Kidney epithelial cell (primary cell): ENCODE results near the gene NUDT22. TPM values are rescaled to one million over a fixed set of nuclear protein-coding genes. Genes with fewer than 3 reads are reported as not detected.

Source experiments
- DNase-seq: peaks from one replicate; pipeline ENCODE4 v3.0.0-alpha.2; 2010; ENCODE audit warnings: low read depth
- H3K27me3 ChIP-seq: 2 replicates; pipeline ENCODE4 v1.6.0; 2011; ENCODE audit warnings: low read length; ENCODE audit not compliant: control insufficient read depth, insufficient read depth
- H3K36me3 ChIP-seq: 2 replicates; pipeline ENCODE4 v1.5.1; 2011; ENCODE audit warnings: low read length; ENCODE audit not compliant: control insufficient read depth, insufficient read depth
- H3K4me3 ChIP-seq: 2 replicates; pipeline ENCODE4 v1.5.1; 2011; ENCODE audit warnings: low read depth, mild to moderate bottlenecking, control low read depth, low read length
- total RNA-seq: library from RNA; depleted of rRNA; stranded (reverse); fragments of >200 nt; gene quantifications from 2 replicates; pipeline ENCODE4 v1.2.3, GENCODE V29; 2015
- TF ChIP-seq, protein P1 (sequence below): IDR thresholded peaks from 2 replicates; pipeline ENCODE4 v1.5.1; 2011; ENCODE audit warnings: mild to moderate bottlenecking, moderate library complexity, low read length, control low read depth, inconsistent platforms; ENCODE audit not compliant: insufficient read depth, poor library complexity, severe bottlenecking

NUDT22 gene
- total RNA-seq, 1 donor from 2014 or later: 50.7 TPM

DNA sequence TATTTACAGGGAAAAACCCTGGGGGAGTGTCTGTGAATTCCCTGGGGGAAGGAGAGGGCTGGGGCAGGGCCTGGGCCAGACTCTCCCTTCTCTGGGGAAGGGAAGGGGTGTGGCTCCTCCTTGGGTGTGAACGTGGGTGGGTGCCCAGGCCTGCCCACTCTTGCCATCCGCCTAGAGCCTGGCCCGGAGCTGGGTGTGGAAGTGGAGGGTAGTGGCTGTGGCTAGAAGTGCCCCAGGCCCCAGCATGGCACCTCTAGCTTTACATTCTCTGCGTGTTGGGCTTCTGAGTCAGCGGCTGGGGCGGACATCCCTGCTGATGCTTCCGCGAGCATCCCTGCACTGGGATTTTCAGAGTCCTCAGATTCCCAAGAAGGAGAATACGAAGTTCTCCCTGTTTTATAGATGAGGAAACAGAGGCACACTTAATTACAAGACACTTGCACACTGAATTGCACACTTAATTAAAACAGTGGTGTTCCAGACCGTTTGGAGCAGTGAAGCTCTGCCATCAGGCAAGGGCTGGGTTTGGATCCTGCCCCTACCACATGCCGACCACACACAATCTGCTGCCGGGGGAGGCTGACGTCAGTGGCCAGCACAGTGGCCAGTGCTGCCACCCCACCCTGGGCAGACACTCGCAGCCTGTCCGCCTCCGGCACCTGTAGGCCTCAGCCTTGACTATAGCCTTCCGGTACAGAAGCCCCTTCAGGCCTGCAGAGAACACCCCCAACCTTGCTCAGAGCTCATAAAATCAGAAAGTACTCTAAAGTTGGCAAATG, 50.8 kb downstream of the NUDT22 start:
- no peaks in the 10 kb centered on the region for H3K36me3 ChIP-seq
- DNase-seq: no peak
- H3K27me3 ChIP-seq: no peaks in the 10 kb centered on the region
- no peak overlapping the region for H3K4me3 ChIP-seq
- TF ChIP-seq, protein P1, sequence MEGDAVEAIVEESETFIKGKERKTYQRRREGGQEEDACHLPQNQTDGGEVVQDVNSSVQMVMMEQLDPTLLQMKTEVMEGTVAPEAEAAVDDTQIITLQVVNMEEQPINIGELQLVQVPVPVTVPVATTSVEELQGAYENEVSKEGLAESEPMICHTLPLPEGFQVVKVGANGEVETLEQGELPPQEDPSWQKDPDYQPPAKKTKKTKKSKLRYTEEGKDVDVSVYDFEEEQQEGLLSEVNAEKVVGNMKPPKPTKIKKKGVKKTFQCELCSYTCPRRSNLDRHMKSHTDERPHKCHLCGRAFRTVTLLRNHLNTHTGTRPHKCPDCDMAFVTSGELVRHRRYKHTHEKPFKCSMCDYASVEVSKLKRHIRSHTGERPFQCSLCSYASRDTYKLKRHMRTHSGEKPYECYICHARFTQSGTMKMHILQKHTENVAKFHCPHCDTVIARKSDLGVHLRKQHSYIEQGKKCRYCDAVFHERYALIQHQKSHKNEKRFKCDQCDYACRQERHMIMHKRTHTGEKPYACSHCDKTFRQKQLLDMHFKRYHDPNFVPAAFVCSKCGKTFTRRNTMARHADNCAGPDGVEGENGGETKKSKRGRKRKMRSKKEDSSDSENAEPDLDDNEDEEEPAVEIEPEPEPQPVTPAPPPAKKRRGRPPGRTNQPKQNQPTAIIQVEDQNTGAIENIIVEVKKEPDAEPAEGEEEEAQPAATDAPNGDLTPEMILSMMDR: no peak

DNA sequence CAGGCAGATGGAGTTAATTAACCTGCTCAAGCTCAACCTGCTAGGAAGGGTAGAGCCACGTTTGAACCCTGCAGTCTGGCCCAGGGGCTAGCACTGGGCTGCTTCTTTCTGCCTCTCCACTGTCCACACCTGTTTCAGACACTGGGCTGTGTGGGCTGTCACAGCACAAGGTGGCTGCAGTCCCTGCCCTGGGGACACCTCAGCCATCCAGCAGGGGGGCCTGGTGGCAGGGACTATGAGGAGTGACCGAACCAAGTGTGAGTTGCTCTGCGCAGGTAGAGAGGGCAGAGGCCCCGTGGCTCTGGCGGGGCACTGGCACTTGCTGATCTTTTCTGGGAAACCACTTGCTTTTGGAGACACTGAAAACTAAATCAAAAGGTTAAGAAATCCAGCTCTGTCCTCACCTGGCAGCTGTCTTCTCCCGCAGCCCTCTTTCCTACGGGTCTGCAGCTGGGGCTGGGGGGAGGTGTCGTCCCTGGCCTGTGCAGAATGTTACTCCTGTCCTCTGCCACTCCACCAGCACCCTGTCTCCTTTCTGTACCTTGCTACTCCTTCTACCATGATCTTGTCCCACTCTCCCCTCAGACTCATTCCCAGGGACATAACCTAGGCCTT, 52.6 kb downstream of the NUDT22 start:
- H3K36me3 ChIP-seq: peaks cover 1% of the 10 kb centered on the region
- no peak for DNase-seq
- TF ChIP-seq, protein P1: no peak
- no peak overlapping the region for H3K4me3 ChIP-seq
- no peaks in the 10 kb centered on the region for H3K27me3 ChIP-seq

Other genes starting within 250 kb of the NUDT22 start
- 100.0 and 119 TPM in 2 replicates for gene OTUB1, start 239.8 kb upstream of the NUDT22 start, total RNA-seq
- gene FLRT1, start 190.3 kb upstream of the NUDT22 start, total RNA-seq: 0.13 and 0.14 TPM in 2 replicates
- gene MACROD1, start 60.2 kb upstream of the NUDT22 start, total RNA-seq: 12.3 and 23.5 TPM in 2 replicates
- 138 and 148 TPM in 2 replicates for gene STIP1, start 40.1 kb upstream of the NUDT22 start, total RNA-seq
- 0.25 and 2.1 TPM in 2 replicates for gene FERMT3, start 19.6 kb upstream of the NUDT22 start, total RNA-seq
- gene TRPT1, start 88 bp upstream of the NUDT22 start, total RNA-seq: 59.8 and 77.1 TPM in 2 replicates
- gene DNAJC4, start 4.3 kb downstream of the NUDT22 start, total RNA-seq: 14.8 and 21.7 TPM in 2 replicates
- gene VEGFB, start 8.3 kb downstream of the NUDT22 start, total RNA-seq: 54.7 and 61.4 TPM in 2 replicates
- 61.1 and 110 TPM in 2 replicates for gene FKBP2, start 14.8 kb downstream of the NUDT22 start, total RNA-seq
- 599 and 634 TPM in 2 replicates for gene PPP1R14B, start 20.7 kb downstream of the NUDT22 start, total RNA-seq
- gene PLCB3, start 25.3 kb downstream of the NUDT22 start, total RNA-seq: 25.4 and 32.5 TPM in 2 replicates
- gene BAD, start 58.4 kb downstream of the NUDT22 start, total RNA-seq: 118 and 153 TPM in 2 replicates
- gene GPR137, start 59.6 kb downstream of the NUDT22 start, total RNA-seq: 21.9 and 44.3 TPM in 2 replicates
- not detected in 2 replicates for gene KCNK4, start 65.0 kb downstream of the NUDT22 start, total RNA-seq
- not detected in 2 replicates for gene CATSPERZ, start 74.1 kb downstream of the NUDT22 start, total RNA-seq
- 54.3 and 58.8 TPM in 2 replicates for gene ESRRA, start 79.2 kb downstream of the NUDT22 start, total RNA-seq
- gene TRMT112, start 91.3 kb downstream of the NUDT22 start, total RNA-seq: 307 and 366 TPM in 2 replicates
- gene PRDX5, start 91.8 kb downstream of the NUDT22 start, total RNA-seq: 489 and 562 TPM in 2 replicates
- gene CCDC88B, start 113.9 kb downstream of the NUDT22 start, total RNA-seq: 1.3 and 2.3 TPM in 2 replicates
- 35.7 and 43.0 TPM in 2 replicates for gene RPS6KA4, start 132.9 kb downstream of the NUDT22 start, total RNA-seq